ENCODE data around the gene TBC1D9B. TPM values are rescaled to one million over a fixed set of nuclear protein-coding genes. Genes with fewer than 3 reads are reported as not detected.
A peak's percentile ranks its signal among the peaks of the same experiment; 100 is the strongest.
"Not testable (repeated sequence)": the region's sequence is repeated elsewhere in the genome, so short reads cannot be mapped to it uniquely, and the experiment has no call there.

TBC1D9B gene
- total RNA-seq, 4 donors from 2014 or later: 75.5 to 115 (median 94.3) TPM

DNA sequence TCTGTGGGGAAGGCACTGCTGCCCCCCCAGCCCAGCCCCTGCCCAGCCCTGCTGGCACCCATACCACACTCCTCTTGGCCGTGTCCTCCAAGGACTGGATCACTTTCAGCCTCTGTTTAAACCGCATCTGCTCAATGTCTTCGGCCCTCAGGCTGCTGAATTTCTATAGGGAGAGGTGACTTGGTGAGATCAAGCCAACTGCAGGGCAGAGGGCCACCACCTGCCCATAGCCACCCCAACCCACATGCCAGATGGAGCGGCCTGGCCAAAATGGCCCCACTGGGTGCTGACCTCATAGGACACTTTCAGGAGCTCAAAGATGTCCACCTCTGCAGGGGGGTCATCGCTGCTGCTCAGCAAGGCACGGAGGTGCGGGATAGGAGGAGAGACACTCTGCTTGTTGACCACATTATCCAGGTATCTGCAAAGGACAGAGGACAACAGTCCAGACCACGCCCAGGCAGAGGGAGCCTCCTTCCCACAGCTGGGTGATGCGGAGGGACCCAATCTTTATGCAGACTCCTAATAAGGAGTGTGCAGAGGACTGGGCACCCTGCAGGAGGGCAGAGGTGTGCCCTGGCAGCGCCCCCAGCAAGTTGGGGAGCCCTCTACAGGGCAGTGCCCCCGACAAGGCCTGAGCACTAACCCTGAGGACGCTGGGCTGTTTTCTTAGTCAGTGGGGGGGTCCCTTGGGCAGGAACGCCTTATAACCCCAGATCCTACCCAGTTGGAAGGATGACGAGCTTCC is 34.7 kb downstream of the TBC1D9B start:
- WGBS, 2 donors: 92 to 95% methylated on average over 6 to 8 of the region's 14 CpGs

DNA sequence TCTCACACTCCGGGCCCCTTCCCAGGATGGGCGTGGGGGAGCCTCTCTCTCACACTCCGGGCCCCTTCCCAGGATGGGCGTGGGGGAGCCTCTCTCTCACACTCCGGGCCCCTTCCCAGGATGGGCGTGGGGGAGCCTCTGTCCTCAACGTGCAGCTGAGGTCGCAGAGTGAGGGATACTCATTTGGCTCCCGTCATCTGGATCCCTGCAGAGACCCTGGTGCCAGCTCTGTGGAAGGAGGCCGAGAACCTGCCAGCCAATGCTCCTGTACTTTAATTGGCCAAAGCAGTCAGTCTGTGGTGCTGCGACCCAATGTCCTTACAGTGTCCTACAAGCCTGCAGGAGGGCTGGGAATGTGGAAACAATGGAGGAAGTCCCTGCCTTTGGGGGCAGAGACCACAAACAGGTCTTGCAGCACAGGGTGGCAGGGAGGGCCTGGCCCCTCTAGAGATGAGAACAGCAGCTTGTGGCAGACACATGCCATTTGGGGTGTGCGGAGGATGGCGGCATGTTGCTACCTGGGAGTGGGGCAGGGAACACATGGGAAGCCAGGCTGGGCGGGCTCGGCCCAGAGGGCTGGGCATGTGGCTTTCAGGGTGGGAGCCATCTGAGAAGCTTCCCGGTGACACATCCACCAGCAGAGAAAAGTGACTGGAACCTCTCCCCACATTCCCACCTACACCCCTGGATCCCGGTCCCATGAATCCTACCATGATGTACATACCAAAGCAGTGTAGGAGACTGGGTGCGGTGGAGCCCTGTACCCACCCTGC is 35.5 kb downstream of the TBC1D9B start:
- no peaks in the 10 kb centered on the region for H3K9me3 ChIP-seq
- no peak overlapping the region for H3K4me3 ChIP-seq (replicated peaks in 1 of 3)
- no peaks in the 10 kb centered on the region for H3K27me3 ChIP-seq
- H3K36me3 ChIP-seq: peaks cover 40 to 45% of the 10 kb centered on the region in 2 donors
- TF ChIP-seq, protein P1, sequence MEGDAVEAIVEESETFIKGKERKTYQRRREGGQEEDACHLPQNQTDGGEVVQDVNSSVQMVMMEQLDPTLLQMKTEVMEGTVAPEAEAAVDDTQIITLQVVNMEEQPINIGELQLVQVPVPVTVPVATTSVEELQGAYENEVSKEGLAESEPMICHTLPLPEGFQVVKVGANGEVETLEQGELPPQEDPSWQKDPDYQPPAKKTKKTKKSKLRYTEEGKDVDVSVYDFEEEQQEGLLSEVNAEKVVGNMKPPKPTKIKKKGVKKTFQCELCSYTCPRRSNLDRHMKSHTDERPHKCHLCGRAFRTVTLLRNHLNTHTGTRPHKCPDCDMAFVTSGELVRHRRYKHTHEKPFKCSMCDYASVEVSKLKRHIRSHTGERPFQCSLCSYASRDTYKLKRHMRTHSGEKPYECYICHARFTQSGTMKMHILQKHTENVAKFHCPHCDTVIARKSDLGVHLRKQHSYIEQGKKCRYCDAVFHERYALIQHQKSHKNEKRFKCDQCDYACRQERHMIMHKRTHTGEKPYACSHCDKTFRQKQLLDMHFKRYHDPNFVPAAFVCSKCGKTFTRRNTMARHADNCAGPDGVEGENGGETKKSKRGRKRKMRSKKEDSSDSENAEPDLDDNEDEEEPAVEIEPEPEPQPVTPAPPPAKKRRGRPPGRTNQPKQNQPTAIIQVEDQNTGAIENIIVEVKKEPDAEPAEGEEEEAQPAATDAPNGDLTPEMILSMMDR (IDR thresholded peaks at IDR 0.05): no peak
- TF ChIP-seq POLR2A (IDR thresholded peaks at IDR 0.05): no peak
- intact Hi-C loops (cut with DNase I): no loop called here
- no peak for DNase-seq
- WGBS, 2 donors: 92% methylated on average over 7 to 9 of the region's 18 CpGs
- no peak overlapping the region for H3K27ac ChIP-seq
- peaks cover 0 to 6% of the 10 kb centered on the region in 2 donors for H3K4me1 ChIP-seq

More for the DNA sequence above, 34.7 kb downstream of the TBC1D9B start:
- H3K27me3 ChIP-seq: no peaks in the 10 kb centered on the region
- TF ChIP-seq, protein P1 (IDR thresholded peaks at IDR 0.05): no peak
- no peak for TF ChIP-seq POLR2A (IDR thresholded peaks at IDR 0.05)
- H3K27ac ChIP-seq: no peak overlapping the region
- H3K4me1 ChIP-seq: peaks cover 0 to 6% of the 10 kb centered on the region in 2 donors
- intact Hi-C loops (cut with DNase I): no loop called here
- peaks cover 36 to 41% of the 10 kb centered on the region in 2 donors for H3K36me3 ChIP-seq
- no peaks in the 10 kb centered on the region for H3K9me3 ChIP-seq
- H3K4me3 ChIP-seq (replicated peaks in 1 of 3): no peak overlapping the region
- no peak for DNase-seq

- H3K36me3 ChIP-seq: peaks cover 43 to 45% of the 10 kb centered on the region in 2 donors
- H3K4me3 ChIP-seq (replicated peaks in 1 of 3); intact Hi-C loops (cut with DNase I); H3K27me3 ChIP-seq; H3K9me3 ChIP-seq; H3K4me1 ChIP-seq; DNase-seq; H3K27ac ChIP-seq: not testable (repeated sequence)
- 68 to 69% methylated on average over 4 to 10 of the region's 14 CpGs for WGBS, 2 donors
Observed at GRCh38 chr5:179871533-179871932, 36.2 kb downstream of the TBC1D9B start.

GRCh38 chr5:179870952-179871351 is 36.7 kb downstream of the TBC1D9B start:
- WGBS, 2 donors: 81 to 94% methylated on average over 2 to 3 of the region's 3 CpGs
- H3K4me3 ChIP-seq (replicated peaks in 1 of 3): no peak overlapping the region
- TF ChIP-seq, protein P1 (IDR thresholded peaks at IDR 0.05): no peak
- no peak for TF ChIP-seq POLR2A (IDR thresholded peaks at IDR 0.05)
- H3K27ac ChIP-seq: peak overlapping the region in 1 of 3 donors; percentile 51
- peaks cover 42 to 45% of the 10 kb centered on the region in 2 donors for H3K36me3 ChIP-seq
- no peaks in the 10 kb centered on the region for H3K9me3 ChIP-seq
- intact Hi-C loops (cut with DNase I): no loop called here
- peaks cover 0 to 6% of the 10 kb centered on the region in 2 donors for H3K4me1 ChIP-seq
- H3K27me3 ChIP-seq: no peaks in the 10 kb centered on the region
- no peak for DNase-seq

GRCh38 chr5:179870403-179870903 is 37.2 kb downstream of the TBC1D9B start:
- peak overlapping the region in 1 of 3 donors; percentile 51 for H3K27ac ChIP-seq
- no peaks in the 10 kb centered on the region for H3K9me3 ChIP-seq
- peak; percentile 88 to 91 for DNase-seq
- H3K4me3 ChIP-seq (replicated peaks in 1 of 3): no peak overlapping the region
- 32 to 64% methylated on average over 4 to 8 of the region's 17 CpGs for WGBS, 2 donors
- no peaks in the 10 kb centered on the region for H3K27me3 ChIP-seq
- peaks cover 0 to 6% of the 10 kb centered on the region in 2 donors for H3K4me1 ChIP-seq
- peaks cover 37 to 42% of the 10 kb centered on the region in 2 donors for H3K36me3 ChIP-seq
- TF ChIP-seq POLR2A (IDR thresholded peaks at IDR 0.05): no peak
- TF ChIP-seq, protein P1 (IDR thresholded peaks at IDR 0.05): peak in 4 of 6 experiments; percentile 9 to 49 (median 24)
- intact Hi-C loops (cut with DNase I): no loop called here

Measured in thyroid gland (tissue), 4 donors.